ENCODE data around the gene SVIL.
"Not testable (repeated sequence)": the region's sequence is repeated elsewhere in the genome, so short reads cannot be mapped to it uniquely, and the experiment has no call there.

The SVIL gene

GRCh38 chr10:29508554-29509244 lies 126.1 kb downstream of the SVIL start:
- no peak for TF ChIP-seq CTCF (IDR thresholded peaks at IDR 0.05)
- Histone ChIP-seq H3K9me3 (no peaks in the 10 kb centered on the region), H3K27ac (no peak overlapping the region), H3K4me1 (peaks cover 0 to 9% (median 0%) of the 10 kb centered on the region in 4 donors), H3K27me3 (no peaks in the 10 kb centered on the region), H3K36me3 (peaks cover 36 to 69% (median 53%) of the 10 kb centered on the region in 3 donors), H3K4me3 (no peak overlapping the region)
- intact Hi-C loops (cut with DNase I; ENCODE audit: low total_unique reads), result loop anchor here (10.0 kb wide), 1 partner anchor 704 kb away; no protein-coding TSS in a partner anchor
- DNase-seq, result no peak

GRCh38 chr10:29507750-29508149 lies 127.0 kb downstream of the SVIL start:
- intact Hi-C loops (cut with DNase I; ENCODE audit: low total_unique reads), result loop anchor here (10.0 kb wide), 1 partner anchor 703 kb away; no protein-coding TSS in a partner anchor
- peaks cover 36 to 68% (median 52%) of the 10 kb centered on the region in 3 donors for H3K36me3 ChIP-seq
- H3K27me3 ChIP-seq, H3K4me3 ChIP-seq, H3K9me3 ChIP-seq, H3K27ac ChIP-seq, H3K4me1 ChIP-seq, DNase-seq: not testable (repeated sequence)

GRCh38 chr10:29506324-29506921 lies 128.3 kb downstream of the SVIL start:
- DNase-seq, H3K27me3 ChIP-seq, H3K9me3 ChIP-seq, H3K27ac ChIP-seq, H3K4me3 ChIP-seq: not testable (repeated sequence)
- intact Hi-C loops (cut with DNase I; ENCODE audit: low total_unique reads), result loop anchor here (10.0 kb wide), 1 partner anchor 702 kb away; no protein-coding TSS in a partner anchor
- Histone ChIP-seq H3K4me1 (peaks cover 0 to 13% (median 2%) of the 10 kb centered on the region in 4 donors), H3K36me3 (peaks cover 23 to 61% (median 48%) of the 10 kb centered on the region in 3 donors)

GRCh38 chr10:29502351-29502750 lies 132.4 kb downstream of the SVIL start:
- H3K4me1 ChIP-seq, result peaks cover 0 to 5% (median 2%) of the 10 kb centered on the region in 4 donors
- no peak overlapping the region for H3K4me3 ChIP-seq
- no peak for DNase-seq
- H3K9me3 ChIP-seq, result no peaks in the 10 kb centered on the region
- no peak for TF ChIP-seq CTCF (IDR thresholded peaks at IDR 0.05)
- H3K27me3 ChIP-seq, result no peaks in the 10 kb centered on the region
- H3K36me3 ChIP-seq, result peaks cover 19 to 68% (median 60%) of the 10 kb centered on the region in 3 donors
- intact Hi-C loops (cut with DNase I; ENCODE audit: low total_unique reads), result loop anchor here (10.0 kb wide), 1 partner anchor 698 kb away; no protein-coding TSS in a partner anchor
- H3K27ac ChIP-seq, result no peak overlapping the region

- intact Hi-C loops (cut with DNase I; ENCODE audit: low total_unique reads), result loop anchor here (10.0 kb wide), 1 partner anchor 697 kb away; no protein-coding TSS in a partner anchor
- TF ChIP-seq CTCF (IDR thresholded peaks at IDR 0.05), result no peak
- Histone ChIP-seq H3K27me3 (no peaks in the 10 kb centered on the region), H3K36me3 (peaks cover 19 to 64% (median 58%) of the 10 kb centered on the region in 3 donors), H3K9me3 (no peaks in the 10 kb centered on the region), H3K4me3 (no peak overlapping the region), H3K27ac (no peak overlapping the region), H3K4me1 (peaks cover 0 to 5% (median 2%) of the 10 kb centered on the region in 4 donors)
- no peak for DNase-seq
Observed at GRCh38 chr10:29501692-29502091, 133.1 kb downstream of the SVIL start.

- intact Hi-C loops (cut with DNase I; ENCODE audit: low total_unique reads), result loop anchor here (10.0 kb wide), 1 partner anchor 695 kb away; no protein-coding TSS in a partner anchor
Observed at GRCh38 chr10:29499993-29500537, 134.7 kb downstream of the SVIL start.

More at GRCh38 chr10:29499993-29500537, 134.7 kb downstream of the SVIL start:
- DNase-seq, result no peak
- no peak for TF ChIP-seq CTCF (IDR thresholded peaks at IDR 0.05)
- Histone ChIP-seq H3K9me3 (no peaks in the 10 kb centered on the region), H3K36me3 (peaks cover 28 to 56% (median 51%) of the 10 kb centered on the region in 3 donors), H3K27me3 (no peaks in the 10 kb centered on the region), H3K4me1 (peaks cover 0 to 5% (median 2%) of the 10 kb centered on the region in 4 donors), H3K4me3 (no peak overlapping the region), H3K27ac (no peak overlapping the region)
